MM.1S (cell line): Measurements from ENCODE around the gene ATP1B4.

ENCODE experiments used
- DNase-seq: peaks from one replicate; pipeline ENCODE4 v3.0.0-alpha.2; 2015
- H2AFZ ChIP-seq: fragments of 300-600 bp; sonication (generic); 2 replicates; pipeline ENCODE4 v1.6.0; 2016; ENCODE audit warnings: antibody characterized with exemption, low read length
- H3F3A ChIP-seq: fragments of 300-600 bp; sonication (generic); 2 replicates; pipeline ENCODE4 v1.6.1; 2016; ENCODE audit warnings: mild to moderate bottlenecking, antibody characterized with exemption, low read length, moderate library complexity, mixed read lengths; ENCODE audit not compliant: insufficient read depth
- H3K27ac ChIP-seq: fragments of 300-600 bp; sonication (generic); 2 replicates; pipeline ENCODE4 v1.5.1; 2016; ENCODE audit warnings: mild to moderate bottlenecking, low read length
- H3K27me3 ChIP-seq: fragments of 300-600 bp; sonication (generic); replicated peaks from 2 replicates; pipeline ENCODE4 v1.6.0; 2016; ENCODE audit warnings: low read length; ENCODE audit not compliant: insufficient read depth
- H3K36me3 ChIP-seq: fragments of 300-600 bp; sonication (generic); replicated peaks from 2 replicates; pipeline ENCODE4 v1.6.1; 2016; ENCODE audit warnings: mild to moderate bottlenecking, low read length, mixed read lengths; ENCODE audit not compliant: insufficient read depth
- H3K4me1 ChIP-seq: fragments of 300-600 bp; sonication (generic); 2 replicates; pipeline ENCODE4 v1.6.1; 2016; ENCODE audit warnings: low read length, mixed read lengths
- H3K4me2 ChIP-seq: fragments of 300-600 bp; sonication (generic); 2 replicates; pipeline ENCODE4 v1.6.0; 2016; ENCODE audit warnings: low read depth, low read length
- H3K4me3 ChIP-seq: fragments of 300-600 bp; sonication (generic); 2 replicates; pipeline ENCODE4 v1.5.1; 2016; ENCODE audit warnings: low read length, mixed read lengths
- H3K79me2 ChIP-seq: fragments of 300-600 bp; sonication (generic); 2 replicates; pipeline ENCODE4 v1.6.1; 2016; ENCODE audit warnings: mixed run types, low read length, mixed read lengths
- H3K9ac ChIP-seq: fragments of 300-600 bp; sonication (generic); 2 replicates; pipeline ENCODE4 v1.6.1; 2016; ENCODE audit warnings: low read length, mixed read lengths
- H3K9me2 ChIP-seq: fragments of 300-600 bp; sonication (generic); replicated peaks from 2 replicates; pipeline ENCODE4 v1.6.1; 2016; ENCODE audit warnings: mild to moderate bottlenecking, low read length, mixed read lengths; ENCODE audit not compliant: insufficient read depth
- H3K9me3 ChIP-seq: fragments of 300-600 bp; sonication (generic); replicated peaks from 2 replicates; pipeline ENCODE4 v1.6.1; 2016; ENCODE audit warnings: mild to moderate bottlenecking, low read length, mixed read lengths; ENCODE audit not compliant: insufficient read depth
- H4K20me1 ChIP-seq: fragments of 300-600 bp; sonication (generic); 2 replicates; pipeline ENCODE4 v1.6.1; 2016; ENCODE audit warnings: mild to moderate bottlenecking, low read length, moderate library complexity, mixed read lengths; ENCODE audit not compliant: insufficient read depth
- CTCF ChIP-seq: fragments of 300-600 bp; sonication (generic); IDR thresholded peaks from 2 replicates; pipeline ENCODE4 v1.5.1; 2016; ENCODE audit warnings: antibody characterized with exemption, low read length, mixed read lengths
- EZH2 ChIP-seq: fragments of 300-600 bp; sonication (generic); optimal IDR thresholded peaks from 2 replicates; pipeline ENCODE3; 2017; ENCODE audit warnings: low read depth, mild to moderate bottlenecking, antibody characterized with exemption, low read length, mixed read lengths
- EZH2phosphoT487 ChIP-seq: fragments of 300-600 bp; sonication (generic); IDR thresholded peaks from 2 replicates; pipeline ENCODE4 v1.6.1; 2018; ENCODE audit warnings: antibody characterized with exemption, low read length

The ATP1B4 gene

GRCh38 chrX:120365968-120366367, 4.1 kb downstream of the ATP1B4 start:
- H3K4me2 ChIP-seq, result no peak overlapping the region; the same call in 1 of the 2 replicates
- H3K79me2 ChIP-seq, result no peaks in the 10 kb centered on the region
- DNase-seq, result no peak
- TF ChIP-seq CTCF (no peak), EZH2 (no peak), EZH2phosphoT487 (no peak)
- no peak overlapping the region for H3K9ac ChIP-seq
- H4K20me1 ChIP-seq, result no peaks in the 10 kb centered on the region
- H3K27me3 ChIP-seq, result no peaks in the 10 kb centered on the region
- H3K36me3 ChIP-seq, result no peaks in the 10 kb centered on the region
- no peaks in the 10 kb centered on the region for H3K9me2 ChIP-seq
- 0 out of 2 replicates have a peak, but pooled peaks cover 3% of the 10 kb centered on the region for H3K4me1 ChIP-seq
- no peaks in the 10 kb centered on the region for H3F3A ChIP-seq
- H3K27ac ChIP-seq, result no peak overlapping the region
- H3K9me3 ChIP-seq, result no peaks in the 10 kb centered on the region
- H3K4me3 ChIP-seq, result no peak overlapping the region
- no peak overlapping the region for H2AFZ ChIP-seq

GRCh38 chrX:120366794-120367193, 4.9 kb downstream of the ATP1B4 start:
- H3K4me3 ChIP-seq, result no peak overlapping the region
- H3K9me3 ChIP-seq, result no peaks in the 10 kb centered on the region
- H3K36me3 ChIP-seq, result no peaks in the 10 kb centered on the region
- H4K20me1 ChIP-seq, result no peaks in the 10 kb centered on the region
- no peak overlapping the region for H3K27ac ChIP-seq
- H3K4me2 ChIP-seq, result no peak overlapping the region
- H2AFZ ChIP-seq, result no peak overlapping the region
- no peaks in the 10 kb centered on the region for H3K27me3 ChIP-seq
- H3K9me2 ChIP-seq, result no peaks in the 10 kb centered on the region
- DNase-seq, result no peak
- H3K9ac ChIP-seq, result no peak overlapping the region
- H3K79me2 ChIP-seq, result no peaks in the 10 kb centered on the region
- TF ChIP-seq EZH2 (no peak), EZH2phosphoT487 (no peak), CTCF (no peak)
- no peaks in the 10 kb centered on the region for H3F3A ChIP-seq
- H3K4me1 ChIP-seq, result 0 out of 2 replicates have a peak, but pooled peaks cover 3% of the 10 kb centered on the region

GRCh38 chrX:120367402-120368109, 5.7 kb downstream of the ATP1B4 start:
- DNase-seq, result no peak
- H3K4me1 ChIP-seq, result 0 out of 2 replicates have a peak, but pooled peaks cover 3% of the 10 kb centered on the region
- no peaks in the 10 kb centered on the region for H3F3A ChIP-seq
- H3K79me2 ChIP-seq, result no peaks in the 10 kb centered on the region
- H3K27me3 ChIP-seq, result no peaks in the 10 kb centered on the region
- TF ChIP-seq EZH2phosphoT487 (no peak), EZH2 (no peak), CTCF (no peak)
- H4K20me1 ChIP-seq, result no peaks in the 10 kb centered on the region
- H2AFZ ChIP-seq, result no peak overlapping the region
- H3K27ac ChIP-seq, result no peak overlapping the region
- no peak overlapping the region for H3K4me3 ChIP-seq
- H3K4me2 ChIP-seq, result no peak overlapping the region
- no peaks in the 10 kb centered on the region for H3K36me3 ChIP-seq
- H3K9me2 ChIP-seq, result no peaks in the 10 kb centered on the region
- no peaks in the 10 kb centered on the region for H3K9me3 ChIP-seq
- no peak overlapping the region for H3K9ac ChIP-seq
